ENCODE results near the gene DENND1A.
A peak's percentile ranks its signal among the peaks of the same experiment; 100 is the strongest.
"Not testable (repeated sequence)": the region's sequence is repeated elsewhere in the genome, so short reads cannot be mapped to it uniquely, and the experiment has no call there.

Gene DENND1A

GRCh38 chr9:123861086-123861755, 68.7 kb downstream of the DENND1A start:
- no peak for DNase-seq

- DNase-seq, result no peak
Measured at GRCh38 chr9:123860603-123861002, 69.3 kb downstream of the DENND1A start.

GRCh38 chr9:123852403-123852802, 77.5 kb downstream of the DENND1A start:
- DNase-seq, result no peak

GRCh38 chr9:123851851-123852250, 78.1 kb downstream of the DENND1A start:
- no peak for DNase-seq

GRCh38 chr9:123848447-123849085, 81.4 kb downstream of the DENND1A start:
- no peak for DNase-seq

GRCh38 chr9:123846966-123847365, 83.0 kb downstream of the DENND1A start:
- DNase-seq, result no peak

GRCh38 chr9:123843703-123844102, 86.2 kb downstream of the DENND1A start:
- no peak for DNase-seq

GRCh38 chr9:123835821-123836220, 94.1 kb downstream of the DENND1A start:
- DNase-seq, result no peak

- DNase-seq, result peak; percentile 8
Measured at GRCh38 chr9:123834889-123835562, 94.9 kb downstream of the DENND1A start.

- DNase-seq, result no peak
Measured at GRCh38 chr9:123834218-123834888, 95.6 kb downstream of the DENND1A start.

GRCh38 chr9:123832858-123833650, 96.9 kb downstream of the DENND1A start:
- DNase-seq, result no peak

- no peak for DNase-seq
Measured at GRCh38 chr9:123832176-123832575, 97.8 kb downstream of the DENND1A start.

- no peak for DNase-seq
Measured at GRCh38 chr9:123828449-123828848, 101.5 kb downstream of the DENND1A start.

GRCh38 chr9:123825342-123826060, 104.4 kb downstream of the DENND1A start:
- DNase-seq, result no peak

- no peak for DNase-seq
Measured at GRCh38 chr9:123823194-123823947, 106.6 kb downstream of the DENND1A start.

GRCh38 chr9:123821619-123822018, 108.3 kb downstream of the DENND1A start:
- no peak for DNase-seq

GRCh38 chr9:123820139-123820538, 109.8 kb downstream of the DENND1A start:
- DNase-seq, result no peak

GRCh38 chr9:123816817-123817472, 113.0 kb downstream of the DENND1A start:
- DNase-seq, result no peak

GRCh38 chr9:123815856-123816255, 114.1 kb downstream of the DENND1A start:
- not testable (repeated sequence) for DNase-seq

GRCh38 chr9:123814496-123814895, 115.4 kb downstream of the DENND1A start:
- DNase-seq, result no peak

- DNase-seq, result no peak
Measured at GRCh38 chr9:123812984-123813383, 116.9 kb downstream of the DENND1A start.

Measured in NCI-H774 (cell line).